Smooth muscle cell (in vitro differentiated cells): ENCODE results near the gene PACS2. TPM values are rescaled to one million over a fixed set of nuclear protein-coding genes. Genes with fewer than 3 reads are reported as not detected.

ENCODE experiments used
- DNase-seq: peaks from one replicate; lab custom pipeline; 2025; ENCODE audit not compliant: unreplicated experiment; lab: John Stamatoyannopoulos, UW
- H2AFZ ChIP-seq: fragments of 200-600 bp; sonication (generic); 2 replicates; pipeline ENCODE4 v1.6.0; 2016; ENCODE audit warnings: antibody characterized with exemption, low read depth, mild to moderate bottlenecking
- H3F3A ChIP-seq: fragments of 200-600 bp; sonication (generic); 2 replicates; pipeline ENCODE4 v1.6.0; 2017; ENCODE audit warnings: antibody characterized with exemption, low read depth
- H3K27ac ChIP-seq: fragments of 200-600 bp; sonication (generic); 2 replicates; pipeline ENCODE4 v1.5.1; 2016; ENCODE audit warnings: low read depth, mild to moderate bottlenecking
- H3K27me3 ChIP-seq: fragments of 200-600 bp; sonication (generic); 2 replicates; pipeline ENCODE4 v1.6.1; 2016; ENCODE audit warnings: low read depth, mild to moderate bottlenecking
- H3K36me3 ChIP-seq: fragments of 200-600 bp; sonication (generic); 2 replicates; pipeline ENCODE4 v1.5.1; 2016; ENCODE audit warnings: low read depth
- H3K4me1 ChIP-seq: fragments of 200-600 bp; sonication (generic); 2 replicates; pipeline ENCODE4 v1.5.1; 2016; ENCODE audit warnings: low read depth
- H3K4me2 ChIP-seq: fragments of 200-600 bp; sonication (generic); 2 replicates; pipeline ENCODE4 v1.6.0; 2016; ENCODE audit warnings: mild to moderate bottlenecking
- H3K4me3 ChIP-seq: fragments of 200-600 bp; sonication (generic); 2 replicates; pipeline ENCODE4 v1.5.1; 2016; ENCODE audit warnings: mild to moderate bottlenecking
- H3K79me2 ChIP-seq: fragments of 200-600 bp; sonication (generic); 2 replicates; pipeline ENCODE4 v1.6.0; 2016; ENCODE audit warnings: low read depth, mild to moderate bottlenecking
- H3K9ac ChIP-seq: fragments of 200-600 bp; sonication (generic); 2 replicates; pipeline ENCODE4 v1.6.0; 2016; ENCODE audit warnings: low read depth
- H3K9me3 ChIP-seq: fragments of 200-600 bp; sonication (generic); replicated peaks from 2 replicates; pipeline ENCODE4 v1.5.1; 2016; ENCODE audit warnings: low read depth
- H4K20me1 ChIP-seq: fragments of 200-600 bp; sonication (generic); 2 replicates; pipeline ENCODE4 v1.6.0; 2016; ENCODE audit warnings: low read depth
- WGBS: methylation state at CpG from one replicate; pipeline ENCODE4 v1.1.7; 2016; ENCODE audit warnings: low lambda C conversion rate; 5-methylcytosine and 5-hydroxymethylcytosine counted together
- polyA plus RNA-seq: library from polyadenylated mRNA; unstranded; fragments of >200 nt; fragmentation: Nextera tagmentation; extraction: Ambion mirVana; gene quantifications from 2 replicates; pipeline ENCODE4 v1.2.1, GENCODE V29; 2016
- total RNA-seq: library from RNA; depleted of rRNA; stranded (reverse); fragments of >200 nt; gene quantifications from 2 replicates; pipeline ENCODE4 v1.2.3, GENCODE V29; 2014
- TF ChIP-seq, protein P1 (sequence below): fragments of 200-600 bp; sonication (generic); IDR thresholded peaks from 2 replicates; pipeline ENCODE4 v1.5.1; 2017; ENCODE audit warnings: borderline replicate concordance, mild to moderate bottlenecking, antibody characterized with exemption; ENCODE audit not compliant: insufficient read depth, poor library complexity, severe bottlenecking

PACS2 gene
- total and polyA plus RNA-seq, 2 experiments from 2014 or later: 36.9 to 49.1 TPM

DNA sequence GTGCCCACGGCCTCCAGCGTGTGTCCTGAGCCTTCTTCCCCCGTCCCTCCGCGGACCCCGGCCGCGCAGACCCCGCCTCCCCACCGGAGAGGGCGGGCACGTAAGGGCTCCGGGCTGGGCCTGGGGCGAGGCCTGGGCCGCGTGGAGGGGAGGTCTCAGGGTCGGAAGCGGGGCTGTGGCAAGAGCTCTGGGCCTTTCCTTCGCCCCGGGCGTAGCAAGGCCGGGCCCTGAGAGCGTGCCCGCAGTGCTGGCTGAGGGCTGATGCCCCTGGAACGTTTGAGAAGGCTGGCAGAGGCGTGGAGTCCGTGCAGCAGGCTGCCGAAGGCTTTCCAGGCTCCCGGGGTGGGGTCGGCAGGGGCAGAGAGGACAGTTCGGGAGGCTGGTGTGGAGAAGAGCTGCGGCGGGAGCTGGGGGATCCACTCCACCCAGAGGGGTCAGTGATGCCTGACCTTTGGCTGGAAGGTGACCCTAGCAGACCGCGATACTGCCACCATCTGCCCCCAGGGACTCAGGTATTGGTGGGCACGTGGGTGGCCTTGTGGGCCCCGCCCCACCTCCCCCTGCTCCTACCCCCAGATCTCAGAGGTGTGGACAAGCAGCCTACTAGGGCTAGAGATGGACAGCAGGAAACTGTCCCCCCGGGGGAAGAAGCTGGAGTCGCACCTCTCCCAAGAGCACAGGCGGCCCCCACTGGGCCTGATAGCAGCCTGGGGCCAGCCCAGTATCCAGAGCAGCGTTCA, 84.3 kb downstream of the PACS2 start:
- Histone ChIP-seq H2AFZ (peak overlapping the region; percentile 75), H3F3A (no peaks in the 10 kb centered on the region), H3K4me3 (peak overlapping the region; percentile 72), H3K79me2 (peaks cover 7% of the 10 kb centered on the region), H3K4me1 (peaks cover 9% of the 10 kb centered on the region), H3K36me3 (no peaks in the 10 kb centered on the region), H3K27ac (peak overlapping the region; percentile 30), H3K9me3 (no peaks in the 10 kb centered on the region), H3K4me2 (peak overlapping the region; percentile 94), H3K9ac (peak overlapping the region; percentile 79), H4K20me1 (no peaks in the 10 kb centered on the region), H3K27me3 (no peaks in the 10 kb centered on the region)
- 77% methylated on average over 28 of the region's 41 CpGs for WGBS
- TF ChIP-seq, protein P1, sequence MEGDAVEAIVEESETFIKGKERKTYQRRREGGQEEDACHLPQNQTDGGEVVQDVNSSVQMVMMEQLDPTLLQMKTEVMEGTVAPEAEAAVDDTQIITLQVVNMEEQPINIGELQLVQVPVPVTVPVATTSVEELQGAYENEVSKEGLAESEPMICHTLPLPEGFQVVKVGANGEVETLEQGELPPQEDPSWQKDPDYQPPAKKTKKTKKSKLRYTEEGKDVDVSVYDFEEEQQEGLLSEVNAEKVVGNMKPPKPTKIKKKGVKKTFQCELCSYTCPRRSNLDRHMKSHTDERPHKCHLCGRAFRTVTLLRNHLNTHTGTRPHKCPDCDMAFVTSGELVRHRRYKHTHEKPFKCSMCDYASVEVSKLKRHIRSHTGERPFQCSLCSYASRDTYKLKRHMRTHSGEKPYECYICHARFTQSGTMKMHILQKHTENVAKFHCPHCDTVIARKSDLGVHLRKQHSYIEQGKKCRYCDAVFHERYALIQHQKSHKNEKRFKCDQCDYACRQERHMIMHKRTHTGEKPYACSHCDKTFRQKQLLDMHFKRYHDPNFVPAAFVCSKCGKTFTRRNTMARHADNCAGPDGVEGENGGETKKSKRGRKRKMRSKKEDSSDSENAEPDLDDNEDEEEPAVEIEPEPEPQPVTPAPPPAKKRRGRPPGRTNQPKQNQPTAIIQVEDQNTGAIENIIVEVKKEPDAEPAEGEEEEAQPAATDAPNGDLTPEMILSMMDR: no peak
- DNase-seq: no peak

DNA sequence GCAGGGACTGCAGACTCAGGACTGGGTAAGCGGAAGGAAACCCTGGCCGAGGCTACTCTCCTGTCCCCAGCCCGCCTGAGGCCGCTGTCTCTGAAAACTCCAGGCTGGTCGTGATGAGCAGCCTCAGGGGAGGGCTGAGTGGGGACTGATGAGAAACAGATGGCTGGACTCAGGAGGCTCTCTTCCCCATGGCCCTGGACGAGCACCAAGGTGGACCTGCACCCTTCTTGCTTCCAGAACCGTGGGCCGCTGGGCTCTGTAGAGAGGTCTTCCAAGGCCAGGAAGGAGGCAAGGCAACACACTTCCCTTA, 84.9 kb downstream of the PACS2 start:
- Histone ChIP-seq H3K4me1 (peaks cover 9% of the 10 kb centered on the region), H3K79me2 (peaks cover 7% of the 10 kb centered on the region), H3K27ac (no peak overlapping the region), H3K36me3 (no peaks in the 10 kb centered on the region), H2AFZ (no peak overlapping the region), H3K4me2 (peak overlapping the region; percentile 94), H3K9me3 (no peaks in the 10 kb centered on the region), H3F3A (no peaks in the 10 kb centered on the region), H3K4me3 (no peak overlapping the region), H3K27me3 (no peaks in the 10 kb centered on the region), H3K9ac (no peak overlapping the region), H4K20me1 (no peaks in the 10 kb centered on the region)
- TF ChIP-seq, protein P1: no peak
- 95% methylated on average over 8 of the region's 8 CpGs for WGBS
- no peak for DNase-seq

DNA sequence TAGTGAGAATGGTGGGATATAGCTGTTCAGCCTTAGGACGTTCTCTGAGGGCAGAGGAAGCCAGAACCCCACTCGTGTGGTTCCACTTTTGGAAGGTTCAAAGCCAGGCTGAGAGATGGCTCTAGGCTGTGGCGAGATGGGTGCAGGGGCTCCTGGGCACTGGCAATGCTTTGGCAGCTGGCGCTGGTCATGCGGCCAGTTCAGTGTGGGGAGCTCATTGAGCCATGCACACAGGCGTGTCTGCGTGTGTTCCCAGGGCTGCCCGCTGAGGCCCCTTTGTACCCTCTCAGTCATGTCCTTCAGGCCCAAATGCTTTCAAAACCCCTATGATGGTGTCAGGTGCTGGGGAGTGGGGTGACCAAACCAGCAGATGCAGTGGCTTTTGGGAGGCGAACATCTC, 85.5 kb downstream of the PACS2 start:
- Histone ChIP-seq H3K9ac (no peak overlapping the region), H4K20me1 (no peaks in the 10 kb centered on the region), H3K4me3 (no peak overlapping the region), H3K4me2 (no peak overlapping the region), H3K4me1 (peaks cover 9% of the 10 kb centered on the region), H3K36me3 (no peaks in the 10 kb centered on the region), H3K9me3 (no peaks in the 10 kb centered on the region), H3K79me2 (peaks cover 7% of the 10 kb centered on the region), H3K27ac (no peak overlapping the region), H3K27me3 (no peaks in the 10 kb centered on the region), H3F3A (no peaks in the 10 kb centered on the region), H2AFZ (no peak overlapping the region)
- TF ChIP-seq, protein P1: no peak
- no peak for DNase-seq
- WGBS: over 99% methylated on average over 9 of the region's 9 CpGs

DNA sequence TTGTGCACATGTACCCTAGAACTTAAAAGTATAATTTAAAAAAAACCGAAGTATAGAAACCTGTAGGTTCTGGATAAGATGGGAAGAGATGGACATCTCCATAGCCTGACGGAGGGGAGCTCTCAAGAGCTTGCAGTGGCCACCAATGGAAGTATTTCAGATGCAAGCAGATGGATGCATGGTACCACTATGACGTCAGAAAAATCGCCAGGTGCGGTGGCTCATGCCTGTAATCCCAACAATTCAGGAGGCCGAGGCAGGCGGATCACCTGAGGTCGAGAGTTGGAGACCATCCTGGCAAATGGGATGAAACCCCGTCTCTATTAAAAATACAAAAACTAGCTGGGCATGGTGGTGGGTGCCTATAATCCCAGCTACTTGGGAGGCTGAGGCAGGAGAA, 87.2 kb downstream of the PACS2 start:
- Histone ChIP-seq H3K27me3 (no peaks in the 10 kb centered on the region), H3F3A (no peaks in the 10 kb centered on the region), H3K4me3 (no peak overlapping the region), H3K27ac (no peak overlapping the region), H3K4me2 (no peak overlapping the region), H4K20me1 (no peaks in the 10 kb centered on the region), H3K9me3 (no peaks in the 10 kb centered on the region), H3K4me1 (peaks cover 9% of the 10 kb centered on the region), H2AFZ (no peak overlapping the region), H3K79me2 (peaks cover 7% of the 10 kb centered on the region), H3K9ac (no peak overlapping the region), H3K36me3 (no peaks in the 10 kb centered on the region)
- 95% methylated on average over 9 of the region's 9 CpGs for WGBS
- TF ChIP-seq, protein P1: no peak
- no peak for DNase-seq
